Esophagus muscularis mucosa (tissue), 3 donors: Measurements from ENCODE around the gene UGT1A6.

Source experiments
- CTCF ChIP-seq, 3 experiments: fragments of 200-600 bp in 2 of 3; fragments of 450-650 bp in 1 of 3; sonication (generic) in 2 of 3; IDR thresholded peaks; one replicate each; pipeline ENCODE4 v1.5.1; 2017 to 2019; ENCODE audit warnings: antibody characterized with exemption in 3 of 3, mild to moderate bottlenecking in 2 of 3, moderate library complexity in 1 of 3
- POLR2A ChIP-seq: fragments of 450-650 bp; IDR thresholded peaks from one replicate; pipeline ENCODE4 v1.6.1; 2017; ENCODE audit warnings: antibody characterized with exemption, moderate library complexity, mild to moderate bottlenecking, low read depth
- POLR2AphosphoS5 ChIP-seq, 2 donors: sonication (generic); formaldehyde crosslinking; IDR thresholded peaks; one replicate each; pipeline ENCODE4 v1.6.1; 2017; ENCODE audit warnings: antibody characterized with exemption in 2 of 2

- TF ChIP-seq POLR2AphosphoS5 (IDR thresholded peaks at IDR 0.05) (no peak), CTCF (IDR thresholded peaks at IDR 0.05) (no peak), POLR2A (no peak)
These were observed 87.0 kb downstream of the UGT1A6 start for GRCh38 chr2:233779722-233780121.
